ENCODE results near the gene ADAM22.

The ADAM22 gene

GRCh38 chr7:88140947-88141346, 206.9 kb downstream of the ADAM22 start:
- no peak overlapping the region for H3K4me3 ChIP-seq (ENCODE audit: low read depth, low read length)
- no peak for DNase-seq (ENCODE audit: low read depth)
- TF ChIP-seq POLR2A (IDR thresholded peaks at IDR 0.05; ENCODE audit: extremely low read depth, insufficient read length) (no peak), MAX (IDR thresholded peaks at IDR 0.05; ENCODE audit: low read depth, low read length) (no peak), MYC (IDR thresholded peaks at IDR 0.05; ENCODE audit: low read depth, low read length) (no peak)
- TF ChIP-seq, protein P1, sequence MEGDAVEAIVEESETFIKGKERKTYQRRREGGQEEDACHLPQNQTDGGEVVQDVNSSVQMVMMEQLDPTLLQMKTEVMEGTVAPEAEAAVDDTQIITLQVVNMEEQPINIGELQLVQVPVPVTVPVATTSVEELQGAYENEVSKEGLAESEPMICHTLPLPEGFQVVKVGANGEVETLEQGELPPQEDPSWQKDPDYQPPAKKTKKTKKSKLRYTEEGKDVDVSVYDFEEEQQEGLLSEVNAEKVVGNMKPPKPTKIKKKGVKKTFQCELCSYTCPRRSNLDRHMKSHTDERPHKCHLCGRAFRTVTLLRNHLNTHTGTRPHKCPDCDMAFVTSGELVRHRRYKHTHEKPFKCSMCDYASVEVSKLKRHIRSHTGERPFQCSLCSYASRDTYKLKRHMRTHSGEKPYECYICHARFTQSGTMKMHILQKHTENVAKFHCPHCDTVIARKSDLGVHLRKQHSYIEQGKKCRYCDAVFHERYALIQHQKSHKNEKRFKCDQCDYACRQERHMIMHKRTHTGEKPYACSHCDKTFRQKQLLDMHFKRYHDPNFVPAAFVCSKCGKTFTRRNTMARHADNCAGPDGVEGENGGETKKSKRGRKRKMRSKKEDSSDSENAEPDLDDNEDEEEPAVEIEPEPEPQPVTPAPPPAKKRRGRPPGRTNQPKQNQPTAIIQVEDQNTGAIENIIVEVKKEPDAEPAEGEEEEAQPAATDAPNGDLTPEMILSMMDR (IDR thresholded peaks at IDR 0.05; ENCODE audit: low read depth, low read length) = no peak

DNA sequence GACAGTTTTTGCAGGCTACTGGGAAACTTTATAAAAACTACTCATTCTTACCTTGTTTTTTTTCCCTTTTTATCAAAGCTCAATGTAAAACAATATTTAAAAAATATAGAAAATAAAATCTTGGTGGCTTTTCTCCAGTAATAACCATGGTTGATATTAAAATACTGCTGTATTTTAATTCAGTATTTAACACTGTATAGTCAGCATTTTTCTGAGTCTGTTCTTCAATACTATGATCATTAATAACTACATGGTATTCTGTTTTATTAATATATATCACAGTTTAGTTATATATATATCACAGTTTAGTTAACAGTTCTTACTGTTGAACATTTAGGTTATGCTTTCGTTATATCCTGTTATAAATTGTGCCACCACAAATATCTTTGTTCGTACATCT, 207.4 kb downstream of the ADAM22 start:
- DNase-seq (ENCODE audit: low read depth) = no peak
- no peak overlapping the region for H3K4me3 ChIP-seq (ENCODE audit: low read depth, low read length)
- TF ChIP-seq, protein P1 (IDR thresholded peaks at IDR 0.05; ENCODE audit: low read depth, low read length) = no peak
- TF ChIP-seq MYC (IDR thresholded peaks at IDR 0.05; ENCODE audit: low read depth, low read length) (no peak), MAX (IDR thresholded peaks at IDR 0.05; ENCODE audit: low read depth, low read length) (no peak)

DNA sequence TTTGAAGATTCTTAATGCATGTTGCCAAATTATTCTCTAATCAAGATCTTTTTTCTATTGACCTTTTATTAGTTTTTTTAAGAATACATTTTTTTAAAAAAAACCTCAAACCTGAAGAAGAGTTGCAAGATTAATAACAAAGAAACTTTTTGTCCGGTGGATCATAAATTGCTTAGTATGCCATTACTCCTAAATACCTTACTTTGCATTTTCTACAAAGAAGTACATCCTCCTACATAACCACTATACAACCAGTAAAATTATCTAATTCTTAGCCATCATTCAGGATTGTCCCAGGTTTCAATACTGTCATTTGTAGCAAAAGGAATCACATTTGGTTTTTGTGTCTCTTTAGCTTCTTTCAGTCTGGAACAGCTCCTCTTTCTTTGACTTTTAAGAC, 207.9 kb downstream of the ADAM22 start:
- no peak overlapping the region for H3K4me3 ChIP-seq (ENCODE audit: low read depth, low read length)
- DNase-seq (ENCODE audit: low read depth) = no peak
- TF ChIP-seq POLR2A (IDR thresholded peaks at IDR 0.05; ENCODE audit: extremely low read depth, insufficient read length) (no peak), MAX (IDR thresholded peaks at IDR 0.05; ENCODE audit: low read depth, low read length) (no peak), MYC (IDR thresholded peaks at IDR 0.05; ENCODE audit: low read depth, low read length) (no peak)
- TF ChIP-seq, protein P1 (IDR thresholded peaks at IDR 0.05; ENCODE audit: low read depth, low read length) = no peak

GRCh38 chr7:88146616-88147015, 212.6 kb downstream of the ADAM22 start:
- no peak for DNase-seq (ENCODE audit: low read depth)
- no peak overlapping the region for H3K4me3 ChIP-seq (ENCODE audit: low read depth, low read length)
- TF ChIP-seq, protein P1 (IDR thresholded peaks at IDR 0.05; ENCODE audit: low read depth, low read length) = no peak
- TF ChIP-seq POLR2A (IDR thresholded peaks at IDR 0.05; ENCODE audit: extremely low read depth, insufficient read length) (no peak), MYC (IDR thresholded peaks at IDR 0.05; ENCODE audit: low read depth, low read length) (no peak), MAX (IDR thresholded peaks at IDR 0.05; ENCODE audit: low read depth, low read length) (no peak)

- H3K4me3 ChIP-seq (ENCODE audit: low read depth, low read length) = no peak overlapping the region
- DNase-seq (ENCODE audit: low read depth) = no peak
- no peak for TF ChIP-seq MAX (IDR thresholded peaks at IDR 0.05; ENCODE audit: low read depth, low read length)
- TF ChIP-seq, protein P1 (IDR thresholded peaks at IDR 0.05; ENCODE audit: low read depth, low read length) = no peak
- TF ChIP-seq POLR2A (IDR thresholded peaks at IDR 0.05; ENCODE audit: extremely low read depth, insufficient read length) = no peak
- no peak for TF ChIP-seq MYC (IDR thresholded peaks at IDR 0.05; ENCODE audit: low read depth, low read length)
These were observed 213.3 kb downstream of the ADAM22 start for GRCh38 chr7:88147341-88147740.

GRCh38 chr7:88147949-88148348, 213.9 kb downstream of the ADAM22 start:
- H3K4me3 ChIP-seq (ENCODE audit: low read depth, low read length) = no peak overlapping the region
- TF ChIP-seq MAX (IDR thresholded peaks at IDR 0.05; ENCODE audit: low read depth, low read length) = no peak
- DNase-seq (ENCODE audit: low read depth) = no peak

Measured in NB4 (cell line).